Thyroid gland (tissue), 4 donors: Measurements from ENCODE around the gene SLC7A14. TPM values are rescaled to one million over a fixed set of nuclear protein-coding genes. Genes with fewer than 3 reads are reported as not detected.

ENCODE experiments used
- DNase-seq, 2 donors: peaks; one replicate each; pipeline ENCODE4 v3.0.0-alpha.2; 2019
- H3K27ac ChIP-seq, 3 donors: fragments of 200-600 bp; sonication (generic); 1 replicate in 2 of 3; 2 replicates in 1 of 3; pipeline ENCODE4 v1.5.1; 2016 to 2019; ENCODE audit warnings: mild to moderate bottlenecking in 1 of 3, moderate library complexity in 1 of 3
- H3K27me3 ChIP-seq: fragments of 200-600 bp; sonication (generic); one replicate; pipeline ENCODE4 v1.5.1; 2019
- H3K36me3 ChIP-seq, 2 donors: fragments of 200-600 bp; sonication (generic); one replicate each; pipeline ENCODE4 v1.5.1; 2016 to 2019
- H3K4me1 ChIP-seq, 2 donors: fragments of 200-600 bp; sonication (generic); one replicate each; pipeline ENCODE4 v1.5.1; 2017 to 2019
- H3K4me3 ChIP-seq, 3 donors: fragments of 200-600 bp; sonication (generic); replicated peaks in 1 of 3; 1 replicate in 2 of 3; 2 replicates in 1 of 3; pipeline ENCODE4 v1.5.1; 2016; ENCODE audit warnings: mild to moderate bottlenecking in 1 of 3
- H3K9me3 ChIP-seq: fragments of 200-600 bp; sonication (generic); one replicate; pipeline ENCODE4 v1.5.1; 2017
- POLR2A ChIP-seq, 2 donors: fragments of 450-650 bp; IDR thresholded peaks; one replicate each; pipeline ENCODE4 v1.6.1; 2017; ENCODE audit warnings: antibody characterized with exemption in 2 of 2, mild to moderate bottlenecking in 2 of 2, moderate library complexity in 1 of 2
- WGBS, 2 donors: methylation state at CpG; one replicate each; pipeline ENCODE4 v1.1.5; 2017; 5-methylcytosine and 5-hydroxymethylcytosine counted together
- intact Hi-C: fragments of 100-400 bp; cut with DNase I; formaldehyde crosslinking; loops from one replicate; pipeline ENCODE4 v1.15.1; 2023
- total RNA-seq, 4 donors: library from RNA; depleted of rRNA; stranded (reverse); fragments of >200 nt; gene quantifications; one replicate each; pipeline ENCODE4 v1.2.3, GENCODE V29; 2016
- TF ChIP-seq, protein P1 (sequence below), 6 experiments: fragments of 200-600 bp in 3 of 6; fragments of 450-650 bp in 3 of 6; sonication (generic) in 3 of 6; IDR thresholded peaks; one replicate each; pipeline ENCODE4 v1.5.1; 2016 to 2019; ENCODE audit warnings: antibody characterized with exemption in 6 of 6, mild to moderate bottlenecking in 2 of 6, inconsistent platforms in 1 of 6, moderate library complexity in 1 of 6

Gene SLC7A14
- total RNA-seq, 4 donors from 2014 or later: 0.11 to 0.34 (median 0.13) TPM; not detected in 1

DNA sequence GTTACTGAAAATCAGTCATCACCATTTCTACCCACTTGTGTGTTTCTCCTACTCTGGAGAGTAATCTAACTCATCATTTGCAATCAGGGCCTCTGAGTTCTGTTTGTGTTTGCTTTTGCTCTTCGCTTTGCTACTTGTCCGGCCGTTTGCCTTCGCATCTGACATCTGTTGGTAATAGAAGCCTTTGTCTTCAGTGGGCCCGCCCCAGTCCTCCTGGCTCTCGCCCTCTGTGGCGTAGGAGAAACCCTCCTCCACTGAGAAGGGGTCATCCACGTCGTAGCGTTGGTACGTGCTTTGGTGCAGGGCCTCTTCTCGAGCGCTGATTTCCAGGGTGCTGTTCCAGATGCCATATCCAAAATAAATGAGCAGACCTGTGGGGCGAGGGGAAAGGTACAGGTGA is 118.9 kb downstream of the SLC7A14 start:
- no peak for DNase-seq
- Histone ChIP-seq H3K4me3 (no peak overlapping the region), H3K27ac (no peak overlapping the region), H3K9me3 (no peaks in the 10 kb centered on the region), H3K36me3 (no peaks in the 10 kb centered on the region), H3K4me1 (peaks cover 0 to 5% of the 10 kb centered on the region in 2 donors), H3K27me3 (no peaks in the 10 kb centered on the region)
- intact Hi-C loops: no loop called here
- TF ChIP-seq POLR2A (IDR thresholded peaks at IDR 0.05): no peak
- TF ChIP-seq, protein P1, sequence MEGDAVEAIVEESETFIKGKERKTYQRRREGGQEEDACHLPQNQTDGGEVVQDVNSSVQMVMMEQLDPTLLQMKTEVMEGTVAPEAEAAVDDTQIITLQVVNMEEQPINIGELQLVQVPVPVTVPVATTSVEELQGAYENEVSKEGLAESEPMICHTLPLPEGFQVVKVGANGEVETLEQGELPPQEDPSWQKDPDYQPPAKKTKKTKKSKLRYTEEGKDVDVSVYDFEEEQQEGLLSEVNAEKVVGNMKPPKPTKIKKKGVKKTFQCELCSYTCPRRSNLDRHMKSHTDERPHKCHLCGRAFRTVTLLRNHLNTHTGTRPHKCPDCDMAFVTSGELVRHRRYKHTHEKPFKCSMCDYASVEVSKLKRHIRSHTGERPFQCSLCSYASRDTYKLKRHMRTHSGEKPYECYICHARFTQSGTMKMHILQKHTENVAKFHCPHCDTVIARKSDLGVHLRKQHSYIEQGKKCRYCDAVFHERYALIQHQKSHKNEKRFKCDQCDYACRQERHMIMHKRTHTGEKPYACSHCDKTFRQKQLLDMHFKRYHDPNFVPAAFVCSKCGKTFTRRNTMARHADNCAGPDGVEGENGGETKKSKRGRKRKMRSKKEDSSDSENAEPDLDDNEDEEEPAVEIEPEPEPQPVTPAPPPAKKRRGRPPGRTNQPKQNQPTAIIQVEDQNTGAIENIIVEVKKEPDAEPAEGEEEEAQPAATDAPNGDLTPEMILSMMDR (IDR thresholded peaks at IDR 0.05): no peak
- WGBS, 2 donors: 84 to 88% methylated on average over 14 of the region's 14 CpGs

DNA sequence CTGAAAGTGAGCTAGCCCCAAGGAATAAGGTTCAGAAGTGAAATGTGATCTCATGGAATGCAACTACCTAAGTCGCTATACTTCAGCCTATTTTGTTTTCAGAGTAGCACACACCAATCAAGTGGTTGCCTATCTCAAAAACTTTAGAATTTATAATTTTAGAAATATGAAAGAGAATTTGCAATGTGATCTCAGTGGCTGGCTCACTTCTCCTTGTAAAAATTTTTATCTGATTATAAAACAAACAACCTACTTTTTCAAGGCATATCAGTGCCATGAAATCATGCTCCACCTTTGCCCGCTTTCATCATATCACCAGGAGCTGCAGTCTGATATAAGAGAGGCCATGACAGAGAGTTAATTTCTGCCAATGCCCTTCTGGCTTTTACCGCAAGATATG is 119.9 kb downstream of the SLC7A14 start:
- no peak for DNase-seq
- 48 to 82% methylated on average over 3 of the region's 3 CpGs for WGBS, 2 donors
- peaks cover 0 to 5% of the 10 kb centered on the region in 2 donors for H3K4me1 ChIP-seq
- no peaks in the 10 kb centered on the region for H3K27me3 ChIP-seq
- intact Hi-C loops: no loop called here
- no peaks in the 10 kb centered on the region for H3K9me3 ChIP-seq
- H3K36me3 ChIP-seq: no peaks in the 10 kb centered on the region
- no peak overlapping the region for H3K4me3 ChIP-seq
- no peak overlapping the region for H3K27ac ChIP-seq
- TF ChIP-seq, protein P1 (IDR thresholded peaks at IDR 0.05): no peak
- TF ChIP-seq POLR2A (IDR thresholded peaks at IDR 0.05): no peak

GRCh38 chr3:170463011-170463410 is 122.9 kb downstream of the SLC7A14 start:
- 84 to 85% methylated on average over 4 of the region's 4 CpGs for WGBS, 2 donors
- no peak for DNase-seq
- TF ChIP-seq, protein P1 (IDR thresholded peaks at IDR 0.05): no peak
- no peak for TF ChIP-seq POLR2A (IDR thresholded peaks at IDR 0.05)
- no peaks in the 10 kb centered on the region for H3K36me3 ChIP-seq
- no peaks in the 10 kb centered on the region for H3K4me1 ChIP-seq
- H3K4me3 ChIP-seq: no peak overlapping the region
- intact Hi-C loops: no loop called here
- no peaks in the 10 kb centered on the region for H3K9me3 ChIP-seq
- H3K27me3 ChIP-seq: no peaks in the 10 kb centered on the region
- H3K27ac ChIP-seq: no peak overlapping the region

DNA sequence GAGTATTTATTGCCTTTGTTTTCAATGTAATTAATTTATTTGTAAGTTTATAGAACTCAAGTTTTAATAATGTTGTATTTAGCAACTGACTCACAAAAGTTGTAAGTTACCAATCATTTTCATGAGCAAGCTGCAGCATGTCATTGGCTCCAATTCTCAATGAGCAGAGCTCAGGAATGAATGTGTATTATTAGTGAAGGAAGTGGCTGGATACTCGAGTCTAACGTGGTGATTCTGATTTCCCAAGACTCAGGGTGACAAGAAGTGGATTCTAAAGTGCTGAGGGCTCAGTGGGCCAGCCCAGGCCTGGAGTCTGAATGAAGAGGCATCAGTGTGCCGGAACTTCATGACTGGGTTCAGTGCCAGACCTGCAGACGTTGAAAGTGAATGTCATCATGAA is 127.6 kb downstream of the SLC7A14 start:
- no peak for DNase-seq
- Histone ChIP-seq H3K4me1 (no peaks in the 10 kb centered on the region), H3K4me3 (no peak overlapping the region), H3K27ac (no peak overlapping the region), H3K27me3 (no peaks in the 10 kb centered on the region), H3K36me3 (no peaks in the 10 kb centered on the region), H3K9me3 (no peaks in the 10 kb centered on the region)
- TF ChIP-seq, protein P1 (IDR thresholded peaks at IDR 0.05): no peak
- TF ChIP-seq POLR2A (IDR thresholded peaks at IDR 0.05): no peak
- WGBS, 2 donors: 36 to 56% methylated on average over 4 of the region's 4 CpGs
- intact Hi-C loops: no loop called here

- no peaks in the 10 kb centered on the region for H3K4me1 ChIP-seq
- 72 to 80% methylated on average over 6 of the region's 6 CpGs for WGBS, 2 donors
- no peaks in the 10 kb centered on the region for H3K9me3 ChIP-seq
- no peak overlapping the region for H3K27ac ChIP-seq
- no peak overlapping the region for H3K4me3 ChIP-seq
- no peak for DNase-seq
- TF ChIP-seq POLR2A (IDR thresholded peaks at IDR 0.05): no peak
- TF ChIP-seq, protein P1 (IDR thresholded peaks at IDR 0.05): no peak
- H3K36me3 ChIP-seq: no peaks in the 10 kb centered on the region
- intact Hi-C loops: no loop called here
- H3K27me3 ChIP-seq: no peaks in the 10 kb centered on the region
Observed at GRCh38 chr3:170454509-170454908, 131.4 kb downstream of the SLC7A14 start.
